GM23338 (cell line): ENCODE data around the gene TBC1D17. TPM values are rescaled to one million over a fixed set of nuclear protein-coding genes. Genes with fewer than 3 reads are reported as not detected.

Source experiments
- ATAC-seq: fragments of 200-7000 bp; cut with Tn5 transposase; 3 replicates; pipeline ENCODE4 v1.9.1; 2020
- DNase-seq: peaks from one replicate; pipeline ENCODE4 v3.0.0-alpha.2; 2015; ENCODE audit warnings: low spot score
- H2AFZ ChIP-seq: fragments of 200-600 bp; sonication (generic); 2 replicates; pipeline ENCODE4 v1.8.0; 2016; ENCODE audit warnings: antibody characterized with exemption, mild to moderate bottlenecking, moderate library complexity
- H3F3A ChIP-seq: fragments of 200-600 bp; sonication (generic); replicated peaks from 2 replicates; pipeline ENCODE4 v1.8.0; 2017; ENCODE audit warnings: antibody characterized with exemption, mixed run types, low read depth
- H3K27ac ChIP-seq: fragments of 200-600 bp; sonication (generic); 2 replicates; pipeline ENCODE4 v1.6.1; 2016; ENCODE audit warnings: low read depth
- H3K27me3 ChIP-seq: fragments of 200-600 bp; sonication (generic); 2 replicates; pipeline ENCODE4 v1.8.0; 2016; ENCODE audit warnings: mild to moderate bottlenecking, mixed run types, moderate library complexity; ENCODE audit not compliant: insufficient read depth
- H3K36me3 ChIP-seq: fragments of 200-600 bp; sonication (generic); 2 replicates; pipeline ENCODE4 v1.8.0; 2016; ENCODE audit warnings: mild to moderate bottlenecking; ENCODE audit not compliant: insufficient read depth
- H3K4me1 ChIP-seq: fragments of 200-600 bp; sonication (generic); 2 replicates; pipeline ENCODE4 v1.8.0; 2016; ENCODE audit warnings: mild to moderate bottlenecking, moderate library complexity; ENCODE audit not compliant: insufficient read depth
- H3K4me2 ChIP-seq: fragments of 200-600 bp; sonication (generic); 2 replicates; pipeline ENCODE4 v1.7.1; 2017; ENCODE audit warnings: mixed run types
- H3K4me3 ChIP-seq: fragments of 200-600 bp; sonication (generic); 2 replicates; pipeline ENCODE4 v1.6.1; 2016; ENCODE audit warnings: mixed run types
- H3K79me2 ChIP-seq: fragments of 200-600 bp; sonication (generic); replicated peaks from 2 replicates; pipeline ENCODE4 v1.8.0; 2017; ENCODE audit warnings: mild to moderate bottlenecking; ENCODE audit not compliant: insufficient read depth
- H3K9me2 ChIP-seq: fragments of 200-600 bp; sonication (generic); 2 replicates; pipeline ENCODE4 v1.8.0; 2017; ENCODE audit not compliant: insufficient read depth
- H4K20me1 ChIP-seq: fragments of 200-600 bp; sonication (generic); replicated peaks from 2 replicates; pipeline ENCODE4 v1.8.0; 2017; ENCODE audit warnings: mild to moderate bottlenecking; ENCODE audit not compliant: insufficient read depth
- H3K27ac Mint-ChIP-seq: 2 replicates; pipeline ENCODE4 v1.8.0; 2020; ENCODE audit warnings: inconsistent platforms, mild to moderate bottlenecking, moderate library complexity, mixed read lengths
- H3K27me3 Mint-ChIP-seq: 3 replicates; pipeline ENCODE4 v1.8.0; 2022; ENCODE audit warnings: low read depth, mild to moderate bottlenecking, moderate library complexity, mixed read lengths, inconsistent platforms; ENCODE audit not compliant: insufficient read depth, poor library complexity
- H3K36me3 Mint-ChIP-seq: 3 replicates; pipeline ENCODE4 v1.8.0; 2021; ENCODE audit warnings: low read depth, mild to moderate bottlenecking, inconsistent platforms, moderate library complexity, mixed read lengths
- H3K4me1 Mint-ChIP-seq: 3 replicates; pipeline ENCODE4 v1.8.0; 2020; ENCODE audit warnings: mild to moderate bottlenecking, inconsistent platforms, mixed read lengths
- H3K4me3 Mint-ChIP-seq: 3 replicates; pipeline ENCODE4 v1.8.0; 2021; ENCODE audit warnings: moderate library complexity, mild to moderate bottlenecking, inconsistent platforms, mixed read lengths
- H3K9me3 Mint-ChIP-seq: 3 replicates; pipeline ENCODE4 v1.8.0; 2020; ENCODE audit warnings: moderate library complexity, mild to moderate bottlenecking, inconsistent platforms, mixed read lengths
- CREB1 ChIP-seq: fragments of 250-450 bp; sonication (Bioruptor Pico); IDR thresholded peaks from 2 replicates; pipeline ENCODE4 v1.5.0; 2020; ENCODE audit warnings: low read depth, mild to moderate bottlenecking, moderate library complexity
- CTCF ChIP-seq, 2 experiments: fragments of 200-600 bp in 1 of 2; sonication (generic) in 1 of 2; conservative IDR thresholded peaks; 2 replicates each; pipeline versions ENCODE4 v1.5.1 to v1.6.1; 2016 to 2017; ENCODE audit warnings: antibody characterized with exemption in 2 of 2, low read depth in 2 of 2, mild to moderate bottlenecking in 2 of 2, moderate library complexity in 1 of 2
- ETS1 ChIP-seq: IDR thresholded peaks from 2 replicates; pipeline ENCODE4 v1.6.1; 2016; ENCODE audit warnings: antibody characterized with exemption
- EZH2 ChIP-seq: fragments of 200-600 bp; sonication (generic); IDR thresholded peaks from one replicate; pipeline ENCODE4 v1.8.0; 2017; ENCODE audit warnings: antibody characterized with exemption, mild to moderate bottlenecking, low read depth; ENCODE audit not compliant: unreplicated experiment
- EZH2phosphoT487 ChIP-seq: fragments of 200-600 bp; sonication (generic); IDR thresholded peaks from one replicate; pipeline ENCODE4 v1.8.1; 2018; ENCODE audit warnings: antibody characterized with exemption; ENCODE audit not compliant: unreplicated experiment
- POLR2AphosphoS5 ChIP-seq: IDR thresholded peaks from 2 replicates; pipeline ENCODE4 v1.6.1; 2016; ENCODE audit warnings: antibody characterized with exemption, low read depth
- REST ChIP-seq: IDR thresholded peaks from one replicate; pipeline ENCODE4 v1.6.1; 2018; ENCODE audit warnings: antibody characterized with exemption; ENCODE audit not compliant: unreplicated experiment
- ZNF114 ChIP-seq: fragments of 250-450 bp; sonication (Bioruptor Pico); IDR thresholded peaks from 2 replicates; pipeline ENCODE4 v1.5.0; 2020; ENCODE audit warnings: mild to moderate bottlenecking, moderate library complexity
- ZNF331 ChIP-seq: fragments of 250-450 bp; sonication (Bioruptor Pico); IDR thresholded peaks from 2 replicates; pipeline ENCODE4 v1.5.0; 2020; ENCODE audit warnings: low read depth, mild to moderate bottlenecking, moderate library complexity
- ZNF462 ChIP-seq: fragments of 250-450 bp; sonication (Bioruptor Pico); IDR thresholded peaks from 2 replicates; pipeline ENCODE4 v1.5.0; 2020; ENCODE audit warnings: mild to moderate bottlenecking, moderate library complexity
- polyA plus RNA-seq: library from polyadenylated mRNA; unstranded; fragments of >200 nt; fragmentation: Nextera tagmentation; extraction: Ambion mirVana; gene quantifications from 2 replicates; pipeline ENCODE4 v1.2.1, GENCODE V29; 2016
- total RNA-seq: library from RNA; depleted of rRNA; stranded (reverse); fragments of >200 nt; shearing (Covaris generic); gene quantifications from 2 replicates; pipeline ENCODE4 v1.2.3, GENCODE V29; 2014

TBC1D17 gene
- total and polyA plus RNA-seq, 2 experiments from 2014 or later, result 19.3 to 43.1 TPM

GRCh38 chr19:49855277-49855675, 22.2 kb upstream of the TBC1D17 start:
- Mint-ChIP-seq H3K4me1 (peaks cover 15% of the 10 kb centered on the region), H3K27me3 (peaks cover 52% of the 10 kb centered on the region), H3K4me3 (no peak overlapping the region; the same call in 2 of the 3 replicates), H3K9me3 (peaks cover 4% of the 10 kb centered on the region; the same call in 2 of the 3 replicates), H3K36me3 (peaks cover 65% of the 10 kb centered on the region), H3K27ac (no peak overlapping the region)
- H3K36me3 ChIP-seq, result no peaks in the 10 kb centered on the region; the same call in 1 of the 2 replicates
- H3K9me2 ChIP-seq, result no peaks in the 10 kb centered on the region
- H3K79me2 ChIP-seq, result peaks cover 24% of the 10 kb centered on the region
- H3K4me1 ChIP-seq, result peaks cover 16% of the 10 kb centered on the region
- ATAC-seq (no peak), DNase-seq (no peak)
- no peak overlapping the region for H3K27ac ChIP-seq
- no peak overlapping the region for H3K4me3 ChIP-seq
- H4K20me1 ChIP-seq, result peaks cover 23% of the 10 kb centered on the region
- H2AFZ ChIP-seq, result no peak overlapping the region
- no peak overlapping the region for H3K4me2 ChIP-seq
- H3K27me3 ChIP-seq, result no peaks in the 10 kb centered on the region
- TF ChIP-seq ZNF114 (no peak), POLR2AphosphoS5 (no peak), REST (no peak), CREB1 (CRISPR knock-in tag) (no peak), ZNF462 (CRISPR knock-in tag) (no peak), CTCF (conservative IDR thresholded peaks at IDR 0.05; ENCODE audit: low read depth in 2 of 2) (no peak), EZH2 (no peak), ZNF331 (CRISPR knock-in tag) (no peak), ETS1 (no peak), EZH2phosphoT487 (no peak)
- peaks cover 57% of the 10 kb centered on the region for H3F3A ChIP-seq
